Measurements from ENCODE around the gene DNAH12.

Gene DNAH12, protein sequence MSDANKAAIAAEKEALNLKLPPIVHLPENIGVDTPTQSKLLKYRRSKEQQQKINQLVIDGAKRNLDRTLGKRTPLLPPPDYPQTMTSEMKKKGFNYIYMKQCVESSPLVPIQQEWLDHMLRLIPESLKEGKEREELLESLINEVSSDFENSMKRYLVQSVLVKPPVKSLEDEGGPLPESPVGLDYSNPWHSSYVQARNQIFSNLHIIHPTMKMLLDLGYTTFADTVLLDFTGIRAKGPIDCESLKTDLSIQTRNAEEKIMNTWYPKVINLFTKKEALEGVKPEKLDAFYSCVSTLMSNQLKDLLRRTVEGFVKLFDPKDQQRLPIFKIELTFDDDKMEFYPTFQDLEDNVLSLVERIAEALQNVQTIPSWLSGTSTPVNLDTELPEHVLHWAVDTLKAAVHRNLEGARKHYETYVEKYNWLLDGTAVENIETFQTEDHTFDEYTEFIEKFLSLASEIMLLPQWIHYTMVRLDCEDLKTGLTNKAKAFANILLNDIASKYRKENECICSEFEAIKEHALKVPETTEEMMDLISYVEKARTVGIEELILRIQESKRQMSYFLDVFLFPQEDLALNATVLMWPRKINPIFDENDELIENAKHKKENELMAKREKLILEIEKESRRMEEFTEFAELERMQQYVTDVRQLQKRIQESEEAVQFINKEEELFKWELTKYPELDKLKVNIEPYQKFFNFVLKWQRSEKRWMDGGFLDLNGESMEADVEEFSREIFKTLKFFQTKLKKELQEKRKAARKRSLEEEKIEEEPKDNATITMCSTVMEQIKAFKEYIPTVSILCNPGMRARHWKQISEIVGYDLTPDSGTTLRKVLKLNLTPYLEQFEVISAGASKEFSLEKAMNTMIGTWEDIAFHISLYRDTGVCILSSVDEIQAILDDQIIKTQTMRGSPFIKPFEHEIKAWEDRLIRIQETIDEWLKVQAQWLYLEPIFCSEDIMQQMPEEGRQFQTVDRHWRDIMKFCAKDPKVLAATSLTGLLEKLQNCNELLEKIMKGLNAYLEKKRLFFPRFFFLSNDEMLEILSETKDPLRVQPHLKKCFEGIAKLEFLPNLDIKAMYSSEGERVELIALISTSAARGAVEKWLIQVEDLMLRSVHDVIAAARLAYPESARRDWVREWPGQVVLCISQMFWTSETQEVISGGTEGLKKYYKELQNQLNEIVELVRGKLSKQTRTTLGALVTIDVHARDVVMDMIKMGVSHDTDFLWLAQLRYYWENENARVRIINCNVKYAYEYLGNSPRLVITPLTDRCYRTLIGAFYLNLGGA (N-terminal part only)

DNA sequence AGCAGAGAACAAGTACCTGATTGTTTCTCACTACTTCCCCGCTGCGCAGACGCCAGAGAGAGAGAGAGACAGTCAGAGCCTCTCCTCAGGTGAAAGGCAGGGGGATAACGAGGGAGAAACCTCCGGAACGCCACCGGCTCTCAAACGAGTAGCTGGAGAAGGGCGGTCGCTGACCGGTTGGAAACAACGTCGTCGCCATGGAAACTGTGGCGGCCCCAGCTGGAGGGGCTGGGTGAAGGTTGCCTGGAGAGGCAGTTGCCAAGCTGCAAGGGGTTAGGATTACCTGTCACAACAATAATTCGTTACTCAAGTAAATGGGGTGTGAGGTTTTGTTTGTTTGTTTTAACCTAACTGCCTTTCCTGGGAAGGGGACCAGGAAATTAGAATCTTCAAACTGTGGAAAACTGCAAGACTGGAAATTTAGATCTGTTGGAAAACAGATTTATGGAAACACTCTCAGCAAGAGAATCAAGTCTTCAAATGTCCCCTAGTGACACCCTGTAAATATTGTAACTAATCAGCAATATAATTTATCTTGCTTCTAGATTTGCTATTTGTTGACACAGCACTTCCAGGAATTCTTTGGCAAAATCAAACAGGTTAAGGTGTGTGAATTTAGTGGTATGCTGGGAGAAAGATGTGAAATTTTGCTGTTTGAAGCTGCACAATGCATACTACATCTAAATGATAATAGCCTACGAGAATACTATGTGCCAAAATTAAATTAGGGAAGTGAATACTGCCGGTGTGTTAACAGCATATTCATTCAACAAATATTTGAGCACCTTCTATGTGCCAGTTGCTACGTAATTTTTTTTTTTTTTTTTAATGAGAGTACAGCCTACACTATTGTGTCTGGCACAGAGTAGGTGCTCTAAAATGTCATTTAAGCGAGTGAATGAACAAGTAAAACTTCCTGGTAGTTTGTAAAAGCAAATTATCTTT lies at the start of gene DNAH12:
DNAH12 (minus strand) TSS at position 164 of the 945 bp plus-strand sequence. CDS start 1,474 bp downstream, outside the sequence.
- no peak for DNase-seq (ENCODE audit: low read depth)

DNA sequence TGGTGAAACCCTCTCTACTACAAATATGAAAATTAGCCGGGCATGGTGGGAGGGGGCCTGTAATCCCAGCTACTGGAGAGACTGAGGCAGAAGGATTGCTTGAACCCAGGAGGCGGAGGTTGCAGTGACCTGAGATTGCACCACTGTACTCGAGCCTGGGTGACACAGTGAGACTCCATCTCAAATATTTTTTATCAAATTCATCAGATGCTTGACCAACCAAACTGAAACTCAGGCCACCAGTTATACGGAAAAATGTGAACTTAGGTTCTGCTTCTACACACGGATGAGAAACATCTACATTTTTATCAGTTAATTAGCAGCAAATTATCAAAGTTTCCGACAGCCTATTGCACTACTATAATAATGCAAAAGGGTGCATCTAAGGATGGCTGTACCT lies 48.2 kb upstream of the DNAH12 start:
- no peak for DNase-seq (ENCODE audit: low read depth)

DNA sequence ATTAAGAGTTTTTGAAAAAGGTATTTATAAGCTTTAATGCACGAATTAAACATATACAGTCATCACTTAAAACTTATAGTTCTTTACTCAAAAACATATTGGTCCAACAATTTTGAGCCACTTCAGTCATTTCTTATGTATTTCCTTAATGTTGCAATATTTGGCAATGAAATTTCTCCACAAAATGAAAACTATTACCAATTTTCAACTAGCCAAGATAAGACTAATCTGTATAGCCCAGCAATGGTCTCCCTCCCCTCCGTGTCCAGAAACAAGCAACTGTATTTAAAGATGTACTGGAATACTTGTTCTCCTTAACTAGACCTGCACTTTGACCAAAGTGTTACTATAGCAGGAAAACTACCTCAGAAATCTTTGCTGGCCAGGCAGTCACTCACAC lies 43.8 kb upstream of the DNAH12 start:
- DNase-seq (ENCODE audit: low read depth) = no peak

DNA sequence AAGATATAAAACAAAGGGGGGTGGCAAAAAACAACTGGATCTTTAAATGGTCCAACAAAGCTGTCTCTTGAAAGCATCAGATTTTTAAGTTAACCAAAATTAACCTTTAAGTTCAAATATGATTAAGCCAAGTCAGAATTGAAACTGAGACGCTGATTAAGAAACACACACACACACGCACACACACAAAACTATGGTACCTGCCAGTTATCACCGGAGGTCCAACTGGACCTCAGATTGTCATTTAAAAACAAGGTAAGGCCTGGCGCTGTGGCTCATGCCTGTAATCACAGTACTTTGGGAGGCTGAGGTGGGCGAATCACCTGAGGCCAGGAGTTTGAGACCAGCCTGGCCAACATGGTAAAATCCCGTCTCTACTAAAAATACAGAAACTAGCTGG lies 42.6 kb upstream of the DNAH12 start:
- DNase-seq (ENCODE audit: low read depth) = no peak

DNA sequence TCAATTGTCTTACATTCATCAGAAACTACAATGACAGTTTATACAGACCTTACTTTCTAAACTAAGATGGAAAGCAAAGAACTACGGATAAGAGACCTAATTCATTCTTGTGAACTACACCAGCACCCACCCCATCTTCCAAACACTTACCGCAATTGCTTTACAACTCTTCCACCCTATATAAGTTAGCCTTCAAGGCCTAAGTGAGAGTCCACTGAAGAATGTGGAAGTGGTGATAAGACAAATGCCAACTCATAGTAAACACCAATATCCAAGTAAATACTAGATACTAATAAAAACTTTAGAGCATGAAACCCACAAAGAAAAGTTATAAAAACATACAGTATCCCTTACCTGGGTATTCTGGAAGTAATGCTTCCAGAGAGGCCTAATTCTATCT lies 39.4 kb upstream of the DNAH12 start:
- DNase-seq (ENCODE audit: low read depth) = no peak

DNA sequence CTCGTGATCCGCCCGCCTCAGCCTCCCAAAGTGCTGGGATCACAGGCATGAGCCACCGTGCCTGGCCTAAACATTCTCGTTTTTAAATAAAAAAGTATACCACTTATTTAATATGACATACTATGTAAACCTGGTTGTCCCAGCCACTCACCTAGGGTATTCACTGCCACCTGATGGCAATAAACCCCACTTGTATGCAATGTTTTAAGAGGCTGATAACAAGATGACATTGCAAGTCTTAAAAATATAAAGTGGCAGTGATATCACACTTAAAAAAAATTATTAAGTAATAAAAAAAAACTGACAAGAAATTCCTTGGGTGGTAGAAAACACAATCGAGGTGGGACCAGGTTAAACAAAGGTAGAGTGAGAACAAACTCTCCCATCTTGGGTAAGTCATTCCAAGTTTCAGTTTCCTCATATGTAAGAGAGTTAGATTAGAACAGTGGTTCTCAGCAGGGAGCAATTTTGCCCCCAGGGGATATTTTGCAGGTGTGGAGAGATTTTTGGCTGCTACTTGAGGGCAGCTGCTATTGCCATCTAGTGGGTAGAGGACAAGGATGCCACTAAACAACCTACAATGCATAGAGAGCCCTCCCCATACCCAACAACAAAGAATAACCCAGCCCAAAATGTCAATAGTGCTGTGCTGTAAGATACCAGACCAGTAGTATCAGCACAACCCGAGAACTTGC lies 38.5 kb upstream of the DNAH12 start:
- DNase-seq (ENCODE audit: low read depth) = no peak

DNA sequence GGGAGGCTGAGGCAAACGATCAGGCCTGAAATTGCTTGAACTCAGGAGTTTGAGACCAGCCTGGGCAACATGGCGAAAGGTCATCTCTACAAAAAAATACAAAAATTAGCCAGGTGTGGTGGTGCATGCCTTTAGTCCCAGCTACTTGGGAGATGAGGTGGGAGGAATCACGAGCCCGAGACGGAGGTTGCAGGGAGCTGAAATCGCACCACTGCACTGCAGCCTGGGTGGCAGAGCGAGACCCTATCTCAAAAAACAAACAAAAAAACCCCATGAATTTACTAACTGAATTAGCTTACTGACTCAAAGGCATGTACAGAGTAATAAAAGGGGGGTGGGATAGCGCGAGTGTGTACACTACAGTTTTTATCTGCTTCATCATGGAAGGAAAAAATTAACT lies 33.7 kb upstream of the DNAH12 start:
- no peak for DNase-seq (ENCODE audit: low read depth)

DNA sequence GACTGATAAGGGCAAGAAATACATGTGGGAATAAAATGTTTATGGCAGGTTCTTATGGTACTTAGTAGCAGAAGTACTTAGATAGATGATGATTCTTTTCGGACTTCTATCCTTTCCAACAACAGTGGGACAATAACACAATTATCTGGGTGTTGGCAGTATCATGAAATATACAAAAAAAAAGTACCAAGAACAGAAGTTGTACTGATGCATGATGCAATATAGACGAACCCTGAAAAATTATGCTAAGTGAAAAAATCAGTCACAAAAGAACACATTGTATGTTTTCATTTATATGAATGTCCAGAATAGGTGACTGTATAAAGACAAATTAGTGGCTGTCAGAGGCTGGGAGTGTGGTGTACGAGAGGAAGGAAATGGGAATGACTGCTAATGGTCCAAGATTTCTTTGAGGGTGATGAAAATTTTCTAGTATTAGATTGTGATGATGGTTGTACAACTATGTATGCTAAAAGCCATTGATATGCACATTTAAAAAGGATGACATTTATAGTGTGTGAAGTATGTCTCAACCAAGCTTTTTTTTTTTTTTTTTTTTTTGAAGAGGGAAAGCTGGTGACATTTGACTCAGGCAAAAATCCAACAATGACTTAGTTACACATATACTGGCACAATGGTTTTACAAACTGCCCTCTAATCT lies 32.0 kb upstream of the DNAH12 start:
- no peak for DNase-seq (ENCODE audit: low read depth)

DNA sequence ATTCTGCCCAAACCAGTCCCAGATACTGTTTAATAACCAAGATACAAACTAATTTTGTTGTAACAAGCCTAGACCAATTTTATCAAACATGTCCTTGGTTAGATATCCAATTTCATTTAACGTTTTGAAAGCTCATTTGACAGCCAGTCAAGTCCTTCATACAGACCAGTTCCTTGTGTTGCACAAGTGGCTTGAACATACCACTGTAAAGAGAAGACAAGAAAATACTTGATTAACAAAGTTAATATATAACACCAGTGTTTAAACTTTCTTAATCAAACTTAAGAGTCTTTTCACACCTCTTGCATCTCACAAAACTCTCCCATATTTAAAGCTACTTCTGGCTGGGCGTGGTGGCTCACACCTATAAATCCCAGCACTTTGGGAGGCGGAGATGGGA lies 28.0 kb upstream of the DNAH12 start:
- no peak for DNase-seq (ENCODE audit: low read depth)

DNA sequence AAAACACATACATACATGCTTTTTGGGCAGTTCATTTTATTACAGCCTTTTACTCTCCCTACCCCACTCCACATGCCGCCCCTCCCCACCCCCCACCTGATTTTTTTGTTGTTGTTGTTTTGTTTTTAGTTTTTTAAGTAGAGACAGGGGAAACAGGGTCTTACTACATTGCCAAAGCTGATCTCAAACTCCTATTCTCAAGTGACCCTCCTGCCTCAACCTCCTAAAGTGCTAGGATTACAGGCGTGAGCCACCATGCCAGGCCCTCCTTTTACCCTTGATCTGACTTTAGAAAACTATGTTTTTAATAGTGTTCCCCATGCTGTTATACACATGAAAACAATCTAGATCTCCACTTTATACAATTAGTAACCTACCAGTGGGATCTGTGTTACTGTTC lies 26.7 kb upstream of the DNAH12 start:
- DNase-seq (ENCODE audit: low read depth) = no peak

DNA sequence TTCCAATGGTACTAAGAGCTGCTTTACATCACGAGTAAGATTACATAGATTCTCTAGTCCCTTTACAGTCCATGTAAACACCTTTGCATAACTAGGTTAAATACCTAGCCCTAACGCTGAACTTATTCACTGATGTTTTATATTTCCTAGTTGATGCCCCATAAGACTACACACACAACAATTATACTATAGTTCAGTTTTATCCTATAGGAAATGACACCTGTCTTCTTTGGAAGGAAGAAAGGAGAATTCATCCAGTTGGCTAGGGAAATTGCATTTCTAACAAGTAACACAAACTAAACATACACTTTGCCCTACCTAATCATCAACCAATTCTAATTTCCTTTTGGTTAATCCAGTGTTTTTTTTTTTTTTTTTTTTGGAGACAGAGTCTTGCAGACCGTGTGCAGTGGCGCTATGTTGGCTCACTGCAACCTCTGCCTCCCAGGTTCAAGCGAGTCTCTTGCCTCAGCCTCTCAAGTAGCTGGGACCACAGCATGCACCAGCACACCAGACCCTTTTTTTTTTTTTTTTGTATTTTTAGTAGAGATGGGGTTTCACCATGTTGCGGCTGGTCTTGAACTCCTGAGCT lies 25.8 kb upstream of the DNAH12 start:
- no peak for DNase-seq (ENCODE audit: low read depth)

DNA sequence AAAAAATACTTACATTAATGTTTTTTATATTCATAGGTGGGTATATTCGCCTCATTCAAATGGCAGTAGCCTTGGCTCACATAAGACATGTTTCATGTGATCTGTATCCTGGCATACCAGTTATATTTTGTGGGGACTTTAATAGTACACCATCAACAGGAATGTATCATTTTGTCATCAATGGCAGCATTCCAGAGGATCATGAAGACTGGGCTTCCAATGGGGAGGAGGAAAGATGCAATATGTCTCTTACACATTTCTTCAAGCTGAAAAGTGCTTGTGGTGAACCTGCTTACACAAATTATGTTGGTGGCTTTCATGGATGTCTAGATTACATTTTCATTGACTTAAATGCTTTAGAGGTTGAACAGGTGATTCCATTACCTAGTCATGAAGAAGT lies 15.4 kb upstream of the DNAH12 start:
- no peak for DNase-seq (ENCODE audit: low read depth)

DNA sequence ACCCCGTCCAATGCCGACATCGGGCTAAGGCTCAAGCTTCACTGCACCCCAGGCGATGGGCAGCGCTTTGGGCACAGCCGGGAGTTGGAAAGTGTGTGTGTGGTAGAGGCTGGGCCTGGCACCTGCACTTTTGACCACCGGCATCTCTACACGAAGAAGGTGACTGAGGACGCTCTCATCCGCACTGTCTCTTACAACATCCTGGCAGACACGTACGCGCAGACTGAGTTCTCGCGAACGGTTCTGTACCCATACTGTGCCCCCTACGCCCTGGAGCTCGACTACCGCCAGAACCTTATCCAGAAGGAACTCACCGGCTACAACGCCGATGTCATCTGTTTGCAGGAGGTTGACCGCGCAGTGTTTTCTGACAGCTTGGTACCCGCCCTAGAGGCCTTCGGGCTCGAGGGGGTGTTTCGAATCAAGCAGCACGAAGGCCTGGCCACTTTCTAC lies 13.0 kb upstream of the DNAH12 start:
- DNase-seq (ENCODE audit: low read depth) = peak; percentile 5

DNA sequence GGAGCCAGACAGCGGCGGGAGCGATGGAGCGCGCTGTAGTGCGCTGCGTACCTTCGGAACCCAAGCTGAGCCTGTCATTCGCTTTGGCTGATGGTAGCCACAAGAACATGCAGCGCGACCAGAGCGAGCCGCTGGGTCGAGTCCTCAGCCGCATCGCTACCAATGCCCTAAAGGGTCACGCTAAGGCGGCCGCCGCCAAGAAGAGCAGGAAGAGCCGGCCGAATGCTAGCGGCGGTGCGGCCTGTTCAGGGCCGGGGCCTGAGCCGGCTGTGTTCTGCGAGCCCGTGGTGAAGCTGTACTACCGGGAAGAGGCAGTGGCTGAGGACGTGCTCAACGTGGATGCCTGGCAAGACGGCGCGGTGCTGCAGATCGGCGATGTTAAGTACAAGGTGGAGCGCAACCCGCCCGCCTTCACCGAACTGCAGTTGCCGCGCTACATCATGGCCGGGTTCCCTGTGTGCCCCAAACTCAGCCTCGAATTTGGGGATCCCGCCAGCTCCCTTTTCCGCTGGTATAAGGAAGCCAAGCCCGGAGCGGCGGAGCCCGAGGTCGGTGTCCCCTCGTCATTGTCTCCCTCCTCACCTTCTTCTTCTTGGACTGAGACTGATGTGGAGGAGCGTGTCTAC lies 12.4 kb upstream of the DNAH12 start:
- DNase-seq (ENCODE audit: low read depth) = peak; percentile 19

DNA sequence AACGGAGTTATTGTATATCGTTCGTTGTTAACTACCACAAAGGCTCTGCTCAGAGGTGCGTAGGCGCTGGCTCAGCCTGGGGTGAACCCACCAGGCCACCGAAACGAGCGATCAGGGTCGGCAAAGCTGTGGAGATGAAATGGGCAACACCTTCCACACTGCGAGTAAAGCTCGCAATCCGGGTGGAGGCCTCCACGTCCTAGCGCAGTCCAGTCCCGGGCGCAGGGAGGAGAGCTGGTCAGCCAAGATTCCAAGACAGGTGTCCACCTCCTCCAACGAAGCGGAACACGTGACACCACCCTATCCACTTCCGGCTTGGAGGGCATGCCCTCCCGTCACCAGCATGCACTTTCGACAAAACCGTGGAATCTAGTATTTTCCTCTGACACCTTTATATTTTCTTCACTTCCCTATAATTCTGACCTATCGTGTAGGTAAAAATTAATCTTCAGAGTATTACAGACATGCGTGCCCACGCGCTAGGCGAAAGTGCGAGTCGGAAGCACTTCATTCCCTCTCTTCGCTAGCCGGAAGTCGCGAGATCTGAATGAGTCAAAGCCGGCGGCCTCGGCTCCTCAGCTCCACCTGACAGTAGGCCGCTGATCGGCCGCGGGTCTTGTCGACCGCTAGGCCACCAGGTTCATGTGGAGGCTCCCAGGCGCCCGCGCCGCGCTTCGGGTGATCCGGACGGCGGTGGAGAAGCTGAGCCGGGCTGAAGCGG lies 11.8 kb upstream of the DNAH12 start, which contains the start of gene PDE12:
PDE12 (plus strand) TSS at position 537 of the 721 bp plus-strand sequence; CDS start at position 643, 106 bp downstream.
- peak; percentile 55 for DNase-seq (ENCODE audit: low read depth)

DNA sequence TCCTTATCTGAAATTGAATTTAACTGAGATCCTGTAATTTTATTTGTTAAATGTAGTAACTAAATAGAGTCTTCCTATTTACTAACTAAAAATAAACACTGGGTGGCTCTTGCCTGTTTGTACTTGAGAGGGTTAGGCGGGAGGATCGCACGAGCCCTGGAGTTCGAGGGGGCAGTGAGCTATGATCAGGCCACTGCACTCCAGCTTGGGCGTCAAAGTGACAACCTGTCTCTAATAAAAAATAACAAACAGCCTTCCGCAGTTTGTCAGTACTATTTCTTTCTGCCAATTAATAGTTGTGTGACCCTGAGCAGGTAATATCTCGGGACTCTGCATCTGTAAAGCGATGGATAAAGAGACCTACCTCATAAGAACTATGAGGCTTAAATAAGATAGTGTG lies 11.2 kb upstream of the DNAH12 start:
- DNase-seq (ENCODE audit: low read depth) = no peak

DNA sequence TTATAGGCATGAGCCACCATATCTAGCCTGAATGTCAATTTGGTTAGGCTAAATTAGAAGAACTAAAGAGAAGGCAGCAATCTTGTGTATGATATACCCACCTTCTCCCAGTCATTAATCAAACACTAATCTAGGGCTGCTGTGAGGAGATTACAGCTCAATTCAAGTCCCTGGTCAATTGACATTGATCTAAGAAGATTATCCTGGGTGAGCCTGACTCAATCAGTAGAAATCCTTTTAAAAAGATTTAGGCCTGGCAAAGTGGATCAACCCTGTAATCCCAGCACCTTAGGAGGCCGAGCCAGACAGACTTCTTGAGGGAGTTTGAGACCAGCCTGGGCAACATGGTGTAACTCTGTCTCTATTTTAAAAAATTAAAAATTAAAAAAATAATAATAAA lies 2.5 kb upstream of the DNAH12 start:
- DNase-seq (ENCODE audit: low read depth) = no peak

DNA sequence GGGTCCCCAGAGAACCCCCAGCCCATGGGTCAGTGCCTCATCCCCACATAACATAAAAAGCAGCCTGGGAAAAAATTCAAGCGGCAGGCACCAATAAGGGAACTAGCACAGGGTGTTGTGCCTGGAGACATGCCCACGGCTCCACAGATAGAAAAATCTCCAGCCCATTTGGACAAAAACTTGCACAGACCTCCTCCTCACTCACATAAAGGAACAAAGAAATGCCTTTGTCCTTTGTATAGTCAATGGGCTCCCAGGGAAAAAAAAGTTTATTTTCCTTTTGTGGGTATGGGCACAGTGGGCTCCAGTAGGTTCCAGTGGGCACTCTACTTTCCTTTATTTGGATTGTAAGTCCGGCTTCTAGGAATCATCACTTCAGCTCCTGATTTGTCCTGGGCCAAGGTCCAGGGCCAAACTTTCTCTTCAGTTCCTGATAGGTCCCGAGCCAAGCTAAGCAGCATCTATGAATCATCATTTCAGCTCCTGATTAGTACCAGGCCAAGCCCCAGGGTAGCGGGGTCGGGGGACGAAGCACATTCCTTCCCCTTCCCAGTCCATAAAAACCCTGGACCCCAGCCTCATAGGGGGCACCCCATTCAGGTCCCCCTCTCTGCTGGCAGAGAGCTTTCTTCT lies 1.6 kb upstream of the DNAH12 start:
- DNase-seq (ENCODE audit: low read depth) = no peak

Measured in stimulated activated CD8-positive, alpha-beta memory T cell treated with anti-CD3 and anti-CD28 coated beads, Interleukin-15, amount 100 ng/mL, for 24 hours (primary cell).